Measurements from ENCODE around the gene METTL25B.

DNA sequence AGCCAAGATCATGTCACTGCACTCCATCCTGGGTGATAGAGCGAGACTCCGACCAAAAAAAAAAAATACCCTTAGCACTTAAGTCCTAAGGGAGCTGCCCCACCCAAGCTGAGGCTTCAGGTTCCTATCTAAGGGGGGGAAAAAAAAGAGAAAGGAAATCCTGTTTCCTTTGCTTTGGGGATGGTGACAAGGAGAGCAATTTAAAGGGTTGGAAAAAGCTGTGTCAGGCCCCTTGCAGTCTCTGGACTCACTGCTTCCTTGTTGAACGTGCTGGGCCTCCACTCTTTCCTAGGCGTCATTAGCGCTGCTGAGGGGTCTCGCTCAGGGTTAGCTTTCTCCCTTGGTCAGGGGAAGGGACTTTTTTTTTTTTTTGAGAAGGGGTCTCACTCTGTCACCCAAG lies 57.2 kb downstream of the METTL25B start:
- TF ChIP-seq, protein P1, sequence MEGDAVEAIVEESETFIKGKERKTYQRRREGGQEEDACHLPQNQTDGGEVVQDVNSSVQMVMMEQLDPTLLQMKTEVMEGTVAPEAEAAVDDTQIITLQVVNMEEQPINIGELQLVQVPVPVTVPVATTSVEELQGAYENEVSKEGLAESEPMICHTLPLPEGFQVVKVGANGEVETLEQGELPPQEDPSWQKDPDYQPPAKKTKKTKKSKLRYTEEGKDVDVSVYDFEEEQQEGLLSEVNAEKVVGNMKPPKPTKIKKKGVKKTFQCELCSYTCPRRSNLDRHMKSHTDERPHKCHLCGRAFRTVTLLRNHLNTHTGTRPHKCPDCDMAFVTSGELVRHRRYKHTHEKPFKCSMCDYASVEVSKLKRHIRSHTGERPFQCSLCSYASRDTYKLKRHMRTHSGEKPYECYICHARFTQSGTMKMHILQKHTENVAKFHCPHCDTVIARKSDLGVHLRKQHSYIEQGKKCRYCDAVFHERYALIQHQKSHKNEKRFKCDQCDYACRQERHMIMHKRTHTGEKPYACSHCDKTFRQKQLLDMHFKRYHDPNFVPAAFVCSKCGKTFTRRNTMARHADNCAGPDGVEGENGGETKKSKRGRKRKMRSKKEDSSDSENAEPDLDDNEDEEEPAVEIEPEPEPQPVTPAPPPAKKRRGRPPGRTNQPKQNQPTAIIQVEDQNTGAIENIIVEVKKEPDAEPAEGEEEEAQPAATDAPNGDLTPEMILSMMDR (IDR thresholded peaks at IDR 0.05) = no peak
- TF ChIP-seq POLR2A (IDR thresholded peaks at IDR 0.05) (no peak), EP300 (IDR thresholded peaks at IDR 0.05) (no peak)

All from sigmoid colon (tissue), 4 donors.